GM18861 (cell line): Measurements from ENCODE around the gene PRDM16.

ENCODE experiments used
- ATAC-seq: cut with Tn5 transposase; IDR thresholded peaks from one replicate; pipeline ENCODE4 v1.9.1; 2021; ENCODE audit not compliant: unreplicated experiment

PRDM16 gene

GRCh38 chr1:3250624-3251023 lies 181.6 kb downstream of the PRDM16 start:
- no peak for ATAC-seq

GRCh38 chr1:3251099-3251806 lies 182.2 kb downstream of the PRDM16 start:
- no peak for ATAC-seq

- ATAC-seq: no peak
Observed at GRCh38 chr1:3251807-3252428, 182.9 kb downstream of the PRDM16 start.

GRCh38 chr1:3255680-3256079 lies 186.7 kb downstream of the PRDM16 start:
- no peak for ATAC-seq

DNA sequence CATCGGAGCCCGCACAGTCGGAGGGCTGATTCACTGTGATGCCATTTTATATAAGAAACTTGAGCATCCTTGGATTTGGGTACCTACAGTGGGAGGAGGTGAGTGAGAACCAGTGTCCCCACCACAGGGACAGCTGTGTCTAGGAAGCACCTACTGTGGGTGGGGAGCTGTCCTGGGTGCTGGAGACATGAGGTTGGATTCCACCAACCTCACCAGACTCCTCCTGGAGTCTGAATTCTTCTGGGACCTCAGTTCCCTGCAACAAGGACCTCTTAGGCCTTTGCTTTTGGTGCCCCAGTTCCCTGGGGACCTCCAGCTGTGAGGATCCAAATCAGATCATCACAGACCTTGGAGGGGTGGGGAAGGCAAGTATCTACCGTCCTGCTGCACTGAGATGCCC lies 188.8 kb downstream of the PRDM16 start:
- ATAC-seq: no peak

DNA sequence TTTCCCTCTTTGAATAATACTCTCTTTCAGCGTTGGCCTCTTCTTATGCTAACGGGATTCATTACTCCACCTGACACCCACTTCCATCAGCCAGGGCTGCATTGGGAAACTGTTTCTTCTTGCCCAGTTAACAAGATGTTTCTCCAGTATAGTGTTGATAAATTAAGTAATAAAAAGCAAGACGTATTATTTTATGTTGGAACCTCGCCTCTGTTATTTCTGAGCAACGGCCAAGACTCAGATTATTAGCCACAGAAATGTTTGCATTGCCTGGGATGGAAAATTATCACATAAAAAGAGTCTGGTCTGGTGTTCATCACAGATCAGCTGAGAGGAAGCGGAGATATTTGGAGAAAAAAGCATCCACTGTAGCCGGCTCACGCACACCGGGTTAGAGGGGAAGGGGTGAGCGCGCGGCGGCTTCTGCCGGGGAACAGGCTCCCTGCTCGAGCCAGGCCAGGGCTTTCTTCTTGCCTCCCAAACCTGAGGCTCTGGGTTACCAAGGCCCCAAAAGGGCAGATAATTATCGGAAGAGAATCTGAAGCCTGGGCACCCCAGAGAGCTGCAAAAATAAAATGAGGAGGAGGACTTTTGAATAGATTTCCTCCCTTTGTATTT lies 189.5 kb downstream of the PRDM16 start:
- ATAC-seq: no peak

DNA sequence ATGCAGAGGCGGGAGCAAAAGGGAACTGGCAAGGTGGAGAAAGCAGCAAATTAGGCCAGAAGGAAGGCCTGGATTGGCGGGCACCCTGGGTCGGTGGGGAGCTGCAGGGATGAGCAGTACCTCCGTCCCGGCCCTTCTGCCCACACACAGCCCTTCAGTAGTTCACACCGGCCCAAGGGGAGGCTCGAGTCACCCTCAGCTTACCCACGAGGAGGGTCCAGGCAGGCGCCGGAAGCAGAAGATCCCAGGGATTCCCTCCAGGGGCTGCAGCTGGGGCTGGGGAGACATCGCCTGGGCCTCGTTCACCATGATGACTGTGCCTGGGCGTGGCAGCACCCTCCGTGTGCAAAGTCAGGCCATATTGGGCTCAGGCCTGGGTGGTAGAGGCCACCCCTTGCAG lies 190.0 kb downstream of the PRDM16 start:
- ATAC-seq: no peak

DNA sequence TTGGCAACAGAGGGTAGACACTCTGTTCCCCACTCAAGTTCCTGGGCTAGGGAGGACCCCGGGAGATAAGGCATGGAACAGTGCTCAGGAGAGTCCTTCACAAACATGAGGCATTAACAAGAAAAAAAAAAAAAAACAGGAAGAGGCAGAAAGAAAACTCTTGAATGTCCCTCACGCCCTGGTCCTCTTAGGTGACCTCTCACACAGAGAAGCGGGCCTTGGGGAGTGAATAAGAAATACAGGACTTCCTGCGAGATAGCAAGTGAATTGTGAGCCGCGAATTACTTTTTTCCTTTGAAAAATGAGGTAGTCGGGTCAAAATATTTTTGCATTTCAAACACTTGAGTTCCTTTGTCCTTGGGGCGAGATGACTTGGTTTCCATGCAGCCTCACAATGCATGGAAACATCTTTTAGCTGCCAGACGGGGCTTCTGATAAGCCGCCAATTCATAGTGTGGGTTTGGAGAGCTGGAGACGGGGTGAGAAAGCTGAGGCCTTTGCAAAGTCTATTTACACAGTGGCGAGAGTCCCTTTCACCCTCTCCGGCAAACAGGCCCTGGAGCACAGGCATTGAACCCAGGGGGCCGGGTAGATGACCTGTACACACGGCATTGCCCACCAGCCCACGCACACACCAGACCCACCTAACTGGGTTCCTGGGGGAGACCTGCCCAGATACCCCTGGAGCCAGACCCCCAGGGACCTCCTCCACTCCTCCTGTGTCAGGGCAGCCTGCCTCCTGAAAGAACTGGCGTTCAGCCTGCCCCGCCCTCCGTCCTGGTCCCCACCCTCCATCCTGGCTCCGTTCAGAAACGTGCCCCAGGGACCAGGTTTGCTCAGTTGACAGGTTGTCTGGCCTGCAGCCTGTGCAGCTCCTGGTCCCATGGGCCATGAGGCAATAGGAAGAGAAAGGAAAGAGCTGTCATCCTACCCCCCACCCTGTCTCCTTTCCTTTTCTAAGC lies 192.3 kb downstream of the PRDM16 start:
- no peak for ATAC-seq

GRCh38 chr1:3261969-3262579 lies 193.1 kb downstream of the PRDM16 start:
- ATAC-seq: no peak

DNA sequence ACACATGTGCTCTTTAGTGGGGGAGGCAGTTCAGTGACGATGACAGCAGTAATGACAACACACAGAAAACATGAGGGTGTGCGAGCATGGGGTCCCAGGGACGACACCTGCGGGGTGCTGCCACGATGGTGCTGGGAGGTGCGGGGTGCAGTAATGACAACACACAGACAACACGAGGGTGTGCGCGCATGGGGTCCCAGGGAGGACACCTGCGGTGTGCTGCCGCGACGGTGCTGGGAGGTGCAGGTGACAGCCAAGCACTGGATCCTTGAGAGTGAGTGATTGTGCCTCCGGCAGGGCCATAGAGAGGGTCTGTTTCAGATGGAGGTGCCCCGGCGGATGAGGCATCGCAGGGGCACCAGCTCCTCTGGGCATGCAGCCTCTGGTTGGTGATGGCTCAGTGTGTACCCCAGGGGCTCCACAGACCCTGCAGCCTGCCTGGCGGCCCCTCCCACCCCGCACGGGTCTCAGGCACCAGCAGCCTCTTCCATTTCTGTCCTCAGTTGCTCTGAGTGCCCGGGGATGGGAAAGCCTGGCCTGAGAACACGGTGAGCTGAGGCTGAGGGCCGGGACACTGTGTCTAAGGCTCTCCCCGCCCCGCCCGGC lies 193.8 kb downstream of the PRDM16 start:
- no peak for ATAC-seq

- ATAC-seq: no peak
Observed at GRCh38 chr1:3263790-3264189, 194.8 kb downstream of the PRDM16 start.

DNA sequence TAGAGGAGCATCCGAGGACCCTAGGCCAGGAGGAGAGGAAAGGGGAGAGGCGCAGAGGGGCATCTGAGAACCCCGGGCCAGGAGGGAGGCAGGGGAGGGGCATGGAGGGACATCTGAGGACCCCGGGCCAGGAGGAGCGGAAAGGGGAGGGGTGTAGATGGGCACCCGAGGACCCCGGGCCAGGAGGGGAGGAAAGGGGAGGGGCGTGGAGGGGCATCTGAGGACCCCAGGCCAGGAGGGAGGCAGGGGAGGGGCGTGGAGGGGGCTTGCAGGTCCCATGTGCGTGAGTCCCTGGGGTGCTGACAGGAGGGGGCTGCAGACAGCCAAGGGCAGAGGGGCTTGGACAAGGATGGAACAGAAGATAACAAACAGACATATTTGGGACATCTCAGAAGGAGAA lies 195.5 kb downstream of the PRDM16 start:
- no peak for ATAC-seq

GRCh38 chr1:3265835-3266805 lies 197.1 kb downstream of the PRDM16 start:
- ATAC-seq: no peak

DNA sequence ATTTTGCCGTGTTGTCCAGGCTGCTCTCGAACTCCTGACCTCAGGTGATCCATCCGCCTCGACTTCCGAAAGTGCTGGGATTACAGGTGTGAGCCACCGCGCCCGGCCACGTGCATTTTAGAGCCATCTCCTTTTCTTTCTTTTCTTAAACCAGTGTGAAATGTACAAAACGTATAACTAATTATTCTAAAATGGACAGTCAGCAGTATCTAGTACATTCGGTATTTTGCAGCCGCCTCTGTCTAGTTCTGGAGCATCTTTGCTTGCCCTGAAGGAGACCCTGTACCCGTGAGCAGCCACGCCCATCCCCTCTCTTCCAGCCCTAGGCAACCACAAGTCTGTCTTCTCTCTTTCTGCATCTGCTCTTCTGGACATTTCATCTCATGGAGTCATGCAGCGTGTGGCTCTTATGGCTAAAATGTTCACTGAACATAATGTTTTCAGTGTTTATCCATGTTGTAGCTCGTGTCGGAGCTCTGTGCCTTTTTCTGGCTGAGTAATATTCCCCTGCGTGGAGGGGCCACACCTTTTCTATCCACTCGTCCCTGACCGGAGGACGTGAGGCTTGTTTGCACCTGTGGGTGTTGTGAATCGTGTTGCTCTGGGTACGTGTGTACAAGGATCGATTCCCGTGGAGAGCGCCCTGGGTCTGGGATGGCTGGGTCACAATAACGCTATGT lies 198.0 kb downstream of the PRDM16 start:
- no peak for ATAC-seq

GRCh38 chr1:3267550-3268270 lies 198.7 kb downstream of the PRDM16 start:
- ATAC-seq: no peak

DNA sequence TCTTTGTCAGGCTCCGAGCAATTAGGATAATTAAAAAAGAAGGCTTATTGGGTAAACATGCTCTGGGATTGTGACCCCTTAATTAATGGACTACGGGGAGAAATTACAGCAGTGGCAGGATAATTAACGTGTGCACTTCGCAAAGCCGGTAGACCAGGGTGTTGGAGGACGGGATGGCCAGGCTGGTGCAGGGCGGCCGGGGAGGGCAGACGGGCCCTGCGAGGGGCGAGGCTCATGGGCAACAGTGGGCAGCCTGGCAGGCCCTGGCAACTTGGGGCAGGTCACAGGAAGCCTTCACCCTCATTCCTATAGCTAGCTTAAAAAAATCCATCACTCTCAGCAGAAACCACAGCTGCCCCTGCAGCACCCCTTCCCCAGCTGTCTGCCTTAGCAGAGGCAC lies 199.3 kb downstream of the PRDM16 start:
- ATAC-seq: no peak

GRCh38 chr1:3270403-3271245 lies 201.6 kb downstream of the PRDM16 start:
- no peak for ATAC-seq
